Esophagus muscularis mucosa (tissue), 4 donors: ENCODE measurements around the gene MAZ. TPM values are rescaled to one million over a fixed set of nuclear protein-coding genes. Genes with fewer than 3 reads are reported as not detected.
"Not testable (repeated sequence)": the region's sequence is repeated elsewhere in the genome, so short reads cannot be mapped to it uniquely, and the experiment has no call there.

Experiments
- DNase-seq: peaks from one replicate; pipeline ENCODE4 v3.0.0-alpha.2; 2017; ENCODE audit errors: extremely low spot score
- H3K27ac ChIP-seq, 4 donors: fragments of 200-600 bp; sonication (generic); replicated peaks in 1 of 4; 1 replicate in 3 of 4; 2 replicates in 1 of 4; pipeline ENCODE4 v1.5.1; 2016 to 2019; ENCODE audit warnings: mild to moderate bottlenecking in 1 of 4
- H3K27me3 ChIP-seq, 4 donors: fragments of 200-600 bp; sonication (generic); one replicate each; pipeline versions ENCODE4 v1.5.1 to v1.6.0; 2016 to 2019
- H3K36me3 ChIP-seq, 4 donors: fragments of 200-600 bp; sonication (generic); one replicate each; pipeline ENCODE4 v1.5.1; 2016 to 2019
- H3K4me1 ChIP-seq, 4 donors: fragments of 200-600 bp; sonication (generic); one replicate each; pipeline ENCODE4 v1.5.1; 2016 to 2019
- H3K4me3 ChIP-seq, 4 donors: fragments of 200-600 bp; sonication (generic); 1 replicate in 2 of 4; 2 replicates in 2 of 4; pipeline ENCODE4 v1.5.1; 2016 to 2019; ENCODE audit warnings: mild to moderate bottlenecking in 4 of 4, moderate library complexity in 1 of 4
- H3K9me3 ChIP-seq, 4 donors: fragments of 200-600 bp; sonication (generic); 1 replicate in 3 of 4; 2 replicates in 1 of 4; pipeline ENCODE4 v1.5.1; 2016 to 2019
- CTCF ChIP-seq, 3 experiments: fragments of 200-600 bp in 2 of 3; fragments of 450-650 bp in 1 of 3; sonication (generic) in 2 of 3; IDR thresholded peaks; one replicate each; pipeline ENCODE4 v1.5.1; 2017 to 2019; ENCODE audit warnings: antibody characterized with exemption in 3 of 3, mild to moderate bottlenecking in 2 of 3, moderate library complexity in 1 of 3
- EP300 ChIP-seq: sonication (generic); formaldehyde crosslinking; IDR thresholded peaks from one replicate; pipeline ENCODE4 v1.6.1; 2017; ENCODE audit warnings: antibody characterized with exemption
- POLR2A ChIP-seq: fragments of 450-650 bp; IDR thresholded peaks from one replicate; pipeline ENCODE4 v1.6.1; 2017; ENCODE audit warnings: antibody characterized with exemption, moderate library complexity, mild to moderate bottlenecking, low read depth
- POLR2AphosphoS5 ChIP-seq, 2 donors: sonication (generic); formaldehyde crosslinking; IDR thresholded peaks; one replicate each; pipeline ENCODE4 v1.6.1; 2017; ENCODE audit warnings: antibody characterized with exemption in 2 of 2
- WGBS: methylation state at CpG from one replicate; pipeline ENCODE4 v1.1.5; 2018; 5-methylcytosine and 5-hydroxymethylcytosine counted together
- intact Hi-C: fragments of 100-400 bp; cut with DNase I; formaldehyde crosslinking; loops from one replicate; pipeline ENCODE4 v1.15.1; 2023
- total RNA-seq, 4 donors: library from RNA; depleted of rRNA; stranded (reverse); fragments of >200 nt; gene quantifications; one replicate each; pipeline versions ENCODE4 v1.1.0 to v1.2.1, GENCODE V29; 2016

The MAZ gene
- total RNA-seq = 100 to 1,000 TPM; 120 to 284 (median 158) TPM

- TF ChIP-seq EP300 = no peak
- no peaks in the 10 kb centered on the region for H3K9me3 ChIP-seq
- DNase-seq = peak; percentile 96
- H3K4me3 ChIP-seq = peak within 1 kb of the TSS; percentile 69 to 96 (median 78)
- H3K4me1 ChIP-seq = peaks cover 50 to 57% (median 55%) of the 10 kb centered on the region in 4 donors
- H3K27me3 ChIP-seq = peaks cover 0 to 2% (median 0%) of the 10 kb centered on the region in 4 donors
- WGBS = 0% methylated on average over 1 of the region's 67 CpGs
- peaks cover 0 to 26% (median 24%) of the 10 kb centered on the region in 4 donors for H3K36me3 ChIP-seq
- H3K27ac ChIP-seq = peak within 1 kb of the TSS; percentile 96 to 99 (median 98)
- intact Hi-C loops = no loop called here
Measured at GRCh38 chr16:29806099-29806579, at the start of gene MAZ. Gene MAZ, plus strand, starts transcription at chr16:29806529. Its CDS starts 173 bp downstream, at chr16:29806702.

DNA sequence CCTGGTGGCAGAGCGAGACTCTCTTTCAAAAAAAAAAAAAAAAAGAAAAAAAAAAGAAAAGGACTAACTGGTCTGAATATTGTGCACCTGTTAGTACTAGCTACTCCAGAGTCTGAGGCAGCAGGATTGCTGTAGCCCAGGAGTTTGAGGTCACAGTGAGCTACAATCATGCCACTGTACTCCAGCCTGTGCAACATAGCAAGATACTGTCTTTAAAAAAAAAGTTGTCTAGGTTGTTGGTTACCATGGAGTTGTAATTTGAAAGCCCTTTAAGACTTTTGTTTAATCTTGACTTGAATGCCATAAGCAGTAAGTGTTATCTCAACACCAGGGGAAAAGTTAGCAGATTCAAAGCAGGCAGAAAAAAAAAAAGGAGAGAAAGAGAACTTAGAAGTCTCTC is 49.7 kb upstream of the MAZ start:
- intact Hi-C loops = no loop called here
- Histone ChIP-seq H3K36me3 (no peaks in the 10 kb centered on the region), H3K4me1 (no peaks in the 10 kb centered on the region), H3K27me3 (no peaks in the 10 kb centered on the region), H3K9me3 (no peaks in the 10 kb centered on the region), H3K4me3 (no peak overlapping the region), H3K27ac (no peak overlapping the region)
- no peak for TF ChIP-seq POLR2AphosphoS5 (IDR thresholded peaks at IDR 0.05)
- no peak for TF ChIP-seq EP300
- no peak for TF ChIP-seq POLR2A
- no peak for TF ChIP-seq CTCF (IDR thresholded peaks at IDR 0.05)
- 89% methylated on average over 1 of the region's 1 CpG for WGBS
- DNase-seq = no peak

- DNase-seq, H3K27me3 ChIP-seq, H3K4me3 ChIP-seq, H3K9me3 ChIP-seq, intact Hi-C loops, H3K27ac ChIP-seq, H3K4me1 ChIP-seq, H3K36me3 ChIP-seq: not testable (repeated sequence)
- whole genome bisulfite sequencing = 86% methylated on average over 8 of the region's 8 CpGs
Measured at GRCh38 chr16:29757086-29757485, 49.2 kb upstream of the MAZ start.

DNA sequence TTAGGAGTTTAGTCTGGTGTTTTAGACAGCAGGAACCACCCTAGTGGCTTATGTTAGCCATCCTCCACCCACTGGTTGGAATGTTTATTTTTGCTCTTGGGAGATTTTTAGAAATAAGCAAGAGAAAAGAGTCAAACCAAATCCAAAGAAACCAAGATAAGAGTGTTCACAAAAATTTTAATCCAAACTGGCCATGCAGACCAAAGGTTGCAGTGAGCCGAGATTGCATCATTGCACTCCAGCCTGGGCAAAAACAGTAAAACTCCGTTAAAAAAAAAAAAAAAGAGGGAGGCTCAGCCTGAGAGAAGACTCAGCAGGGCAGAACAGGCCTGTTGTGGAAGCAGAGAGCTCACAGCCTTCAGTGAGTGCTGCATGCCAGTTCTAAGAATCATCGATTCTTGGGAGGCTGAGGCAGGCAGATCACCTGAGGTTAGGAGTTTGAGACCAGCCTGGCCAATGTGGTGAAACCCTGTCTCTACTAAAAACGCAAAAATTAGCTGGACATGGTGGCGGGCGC is 48.3 kb upstream of the MAZ start:
- TF ChIP-seq POLR2A = no peak
- no peak for TF ChIP-seq EP300
- no peak for TF ChIP-seq POLR2AphosphoS5 (IDR thresholded peaks at IDR 0.05)
- no peak for TF ChIP-seq CTCF (IDR thresholded peaks at IDR 0.05)
- H3K27me3 ChIP-seq = no peaks in the 10 kb centered on the region
- H3K27ac ChIP-seq = no peak overlapping the region
- H3K9me3 ChIP-seq = no peaks in the 10 kb centered on the region
- DNase-seq = no peak
- no peaks in the 10 kb centered on the region for H3K36me3 ChIP-seq
- H3K4me3 ChIP-seq = no peak overlapping the region
- no peaks in the 10 kb centered on the region for H3K4me1 ChIP-seq
- WGBS = 79% methylated on average over 6 of the region's 6 CpGs
- intact Hi-C loops = no loop called here

DNA sequence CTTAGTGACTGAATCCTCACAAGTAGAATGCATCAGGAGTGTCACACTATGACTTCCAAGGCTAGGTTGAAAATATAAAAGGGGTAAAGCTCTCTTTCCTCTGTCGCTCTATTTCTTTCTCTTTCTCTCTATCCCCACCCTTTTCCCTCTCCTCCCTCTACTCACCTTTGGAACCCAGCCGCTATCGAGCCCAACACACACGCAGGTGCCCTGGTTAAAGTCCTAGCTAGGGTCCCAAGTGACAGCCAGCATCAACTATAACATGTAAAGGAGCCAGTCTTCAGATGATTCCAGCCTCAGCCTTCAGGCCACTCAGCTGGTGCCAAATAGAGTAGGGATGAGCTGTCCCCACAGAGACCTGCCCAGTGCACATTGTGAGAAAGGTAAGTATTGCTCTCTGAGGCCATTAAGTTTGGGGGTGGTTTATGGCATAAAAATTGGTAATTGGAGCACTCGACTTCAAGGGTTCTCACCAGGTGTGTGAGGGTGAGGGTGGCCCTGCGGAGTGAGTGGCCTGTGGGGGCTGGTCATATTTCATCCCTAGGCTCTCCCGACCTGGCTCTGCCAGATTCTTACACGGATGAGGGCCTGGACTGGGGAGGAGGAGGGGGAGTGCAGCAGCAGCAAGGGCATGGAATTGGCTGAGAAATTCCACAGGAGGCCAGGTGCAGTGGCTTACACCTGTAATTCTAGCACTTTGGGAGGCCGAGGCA is 45.6 kb upstream of the MAZ start:
- Histone ChIP-seq H3K27ac (no peak overlapping the region), H3K36me3 (no peaks in the 10 kb centered on the region), H3K4me1 (no peaks in the 10 kb centered on the region), H3K9me3 (no peaks in the 10 kb centered on the region), H3K4me3 (no peak overlapping the region), H3K27me3 (peaks cover 0 to 3% (median 0%) of the 10 kb centered on the region in 4 donors)
- 82% methylated on average over 9 of the region's 9 CpGs for whole genome bisulfite sequencing
- intact Hi-C loops = no loop called here
- DNase-seq = no peak
- TF ChIP-seq CTCF (IDR thresholded peaks at IDR 0.05) = no peak
- no peak for TF ChIP-seq POLR2A
- TF ChIP-seq POLR2AphosphoS5 (IDR thresholded peaks at IDR 0.05) = no peak
- TF ChIP-seq EP300 = no peak

- H3K4me1 ChIP-seq, H3K9me3 ChIP-seq, intact Hi-C loops, H3K27me3 ChIP-seq, DNase-seq, H3K4me3 ChIP-seq, H3K36me3 ChIP-seq, H3K27ac ChIP-seq: not testable (repeated sequence)
- 83% methylated on average over 8 of the region's 8 CpGs for WGBS
Measured at GRCh38 chr16:29761280-29761651, 45.1 kb upstream of the MAZ start.
